HepG2 (cell line): Measurements from ENCODE around the gene AP3M1.

Source experiments
- CTCF ChIP-seq: sonication (generic); formaldehyde crosslinking; IDR thresholded peaks from 2 replicates; pipeline ENCODE4 v1.5.0; 2020; ENCODE audit warnings: mild to moderate bottlenecking, missing genetic modification reagents, moderate library complexity
- PRDM4 ChIP-seq: sonication (generic); formaldehyde crosslinking; IDR thresholded peaks from 2 replicates; pipeline ENCODE4 v1.9.0; 2021; ENCODE audit warnings: missing genetic modification reagents, borderline replicate concordance
- USF2 ChIP-seq, 2 experiments: sonication (generic) in 1 of 2; formaldehyde crosslinking in 1 of 2; IDR thresholded peaks; 2 replicates each; pipeline versions ENCODE4 v1.5.1 to v1.6.1; 2011 to 2020; ENCODE audit warnings: borderline replicate concordance in 1 of 2, low read depth in 1 of 2, low read length in 1 of 2, mild to moderate bottlenecking in 1 of 2, missing genetic modification reagents in 1 of 2, moderate library complexity in 1 of 2
- TF ChIP-seq, protein P1 (sequence below): sonication (generic); formaldehyde crosslinking; IDR thresholded peaks from 2 replicates; pipeline ENCODE4 v1.5.0; 2020; ENCODE audit warnings: mild to moderate bottlenecking, missing genetic modification reagents, borderline replicate concordance

- TF ChIP-seq, protein P1, sequence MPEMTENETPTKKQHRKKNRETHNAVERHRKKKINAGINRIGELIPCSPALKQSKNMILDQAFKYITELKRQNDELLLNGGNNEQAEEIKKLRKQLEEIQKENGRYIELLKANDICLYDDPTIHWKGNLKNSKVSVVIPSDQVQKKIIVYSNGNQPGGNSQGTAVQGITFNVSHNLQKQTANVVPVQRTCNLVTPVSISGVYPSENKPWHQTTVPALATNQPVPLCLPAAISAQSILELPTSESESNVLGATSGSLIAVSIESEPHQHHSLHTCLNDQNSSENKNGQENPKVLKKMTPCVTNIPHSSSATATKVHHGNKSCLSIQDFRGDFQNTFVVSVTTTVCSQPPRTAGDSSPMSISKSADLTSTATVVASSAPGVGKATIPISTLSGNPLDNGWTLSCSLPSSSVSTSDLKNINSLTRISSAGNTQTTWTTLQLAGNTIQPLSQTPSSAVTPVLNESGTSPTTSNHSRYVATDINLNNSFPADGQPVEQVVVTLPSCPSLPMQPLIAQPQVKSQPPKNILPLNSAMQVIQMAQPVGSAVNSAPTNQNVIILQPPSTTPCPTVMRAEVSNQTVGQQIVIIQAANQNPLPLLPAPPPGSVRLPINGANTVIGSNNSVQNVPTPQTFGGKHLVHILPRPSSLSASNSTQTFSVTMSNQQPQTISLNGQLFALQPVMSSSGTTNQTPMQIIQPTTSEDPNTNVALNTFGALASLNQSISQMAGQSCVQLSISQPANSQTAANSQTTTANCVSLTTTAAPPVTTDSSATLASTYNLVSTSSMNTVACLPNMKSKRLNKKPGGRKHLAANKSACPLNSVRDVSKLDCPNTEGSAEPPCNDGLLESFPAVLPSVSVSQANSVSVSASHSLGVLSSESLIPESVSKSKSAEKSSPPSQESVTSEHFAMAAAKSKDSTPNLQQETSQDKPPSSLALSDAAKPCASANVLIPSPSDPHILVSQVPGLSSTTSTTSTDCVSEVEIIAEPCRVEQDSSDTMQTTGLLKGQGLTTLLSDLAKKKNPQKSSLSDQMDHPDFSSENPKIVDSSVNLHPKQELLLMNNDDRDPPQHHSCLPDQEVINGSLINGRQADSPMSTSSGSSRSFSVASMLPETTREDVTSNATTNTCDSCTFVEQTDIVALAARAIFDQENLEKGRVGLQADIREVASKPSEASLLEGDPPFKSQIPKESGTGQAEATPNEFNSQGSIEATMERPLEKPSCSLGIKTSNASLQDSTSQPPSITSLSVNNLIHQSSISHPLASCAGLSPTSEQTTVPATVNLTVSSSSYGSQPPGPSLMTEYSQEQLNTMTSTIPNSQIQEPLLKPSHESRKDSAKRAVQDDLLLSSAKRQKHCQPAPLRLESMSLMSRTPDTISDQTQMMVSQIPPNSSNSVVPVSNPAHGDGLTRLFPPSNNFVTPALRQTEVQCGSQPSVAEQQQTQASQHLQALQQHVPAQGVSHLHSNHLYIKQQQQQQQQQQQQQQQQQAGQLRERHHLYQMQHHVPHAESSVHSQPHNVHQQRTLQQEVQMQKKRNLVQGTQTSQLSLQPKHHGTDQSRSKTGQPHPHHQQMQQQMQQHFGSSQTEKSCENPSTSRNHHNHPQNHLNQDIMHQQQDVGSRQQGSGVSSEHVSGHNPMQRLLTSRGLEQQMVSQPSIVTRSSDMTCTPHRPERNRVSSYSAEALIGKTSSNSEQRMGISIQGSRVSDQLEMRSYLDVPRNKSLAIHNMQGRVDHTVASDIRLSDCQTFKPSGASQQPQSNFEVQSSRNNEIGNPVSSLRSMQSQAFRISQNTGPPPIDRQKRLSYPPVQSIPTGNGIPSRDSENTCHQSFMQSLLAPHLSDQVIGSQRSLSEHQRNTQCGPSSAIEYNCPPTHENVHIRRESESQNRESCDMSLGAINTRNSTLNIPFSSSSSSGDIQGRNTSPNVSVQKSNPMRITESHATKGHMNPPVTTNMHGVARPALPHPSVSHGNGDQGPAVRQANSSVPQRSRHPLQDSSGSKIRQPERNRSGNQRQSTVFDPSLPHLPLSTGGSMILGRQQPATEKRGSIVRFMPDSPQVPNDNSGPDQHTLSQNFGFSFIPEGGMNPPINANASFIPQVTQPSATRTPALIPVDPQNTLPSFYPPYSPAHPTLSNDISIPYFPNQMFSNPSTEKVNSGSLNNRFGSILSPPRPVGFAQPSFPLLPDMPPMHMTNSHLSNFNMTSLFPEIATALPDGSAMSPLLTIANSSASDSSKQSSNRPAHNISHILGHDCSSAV (CRISPR knock-in tag), result no peak
- TF ChIP-seq USF2 (IDR thresholded peaks at IDR 0.05; ENCODE audit: low read depth, low read length), result no peak
- TF ChIP-seq USF2 (CRISPR knock-in tag; IDR thresholded peaks at IDR 0.05; ENCODE audit: borderline replicate concordance), result no peak
- no peak for TF ChIP-seq PRDM4
- no peak for TF ChIP-seq CTCF (CRISPR knock-in tag)
Observed at GRCh38 chr10:74123081-74123480, 27.5 kb downstream of the AP3M1 start.
